IPS-NIHi7 (cell line): ENCODE measurements around the gene MDH2.
A peak's percentile ranks its signal among the peaks of the same experiment; 100 is the strongest.
"Not testable (repeated sequence)": the region's sequence is repeated elsewhere in the genome, so short reads cannot be mapped to it uniquely, and the experiment has no call there.

Source experiments
- DNase-seq: peaks from one replicate; pipeline ENCODE4 v3.0.0; 2012; ENCODE audit warnings: mixed read lengths; ENCODE audit errors: extremely low spot score

Gene MDH2

DNA sequence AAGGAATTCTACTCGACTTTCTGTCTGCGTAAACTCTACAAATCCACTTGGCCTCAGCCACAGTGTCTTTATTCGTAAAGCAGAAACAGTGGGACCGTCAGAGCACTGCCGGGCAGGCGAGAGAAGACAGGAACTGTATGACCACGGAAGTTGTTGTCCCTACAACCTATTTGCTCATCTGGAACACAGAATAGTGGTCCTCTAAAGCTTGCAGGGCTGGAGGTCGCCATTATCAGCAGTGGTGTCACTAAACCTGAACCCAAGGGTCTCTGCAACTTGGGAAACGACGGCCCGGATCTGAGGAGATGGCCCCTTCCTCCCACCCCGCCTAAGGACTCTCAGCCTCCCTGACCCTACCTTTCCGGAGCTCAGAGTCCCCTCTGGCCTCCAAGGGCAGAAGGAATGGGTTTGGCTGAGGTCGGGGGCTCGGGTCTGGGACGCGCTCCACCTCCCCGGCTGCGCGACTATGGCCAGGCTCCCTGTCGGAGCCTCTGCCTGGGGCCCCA lies 548 bp upstream of the MDH2 start:
- DNase-seq = no peak

DNA sequence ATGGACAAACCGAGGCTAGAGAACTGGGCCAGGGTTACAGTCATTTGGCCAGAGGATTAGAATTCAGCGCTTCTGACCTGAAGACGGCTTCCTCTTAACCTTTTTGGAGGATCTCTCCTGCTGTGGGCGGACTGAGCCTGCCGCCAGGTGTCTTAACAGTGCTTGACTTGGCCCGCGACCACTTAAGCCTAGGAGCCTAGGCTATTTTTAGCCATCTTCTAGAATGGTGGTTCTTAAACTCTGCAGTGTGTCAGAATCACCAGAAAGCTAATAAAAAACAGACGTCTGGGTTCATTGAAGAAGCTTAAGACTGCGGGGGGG lies 722 bp downstream of the MDH2 start:
- DNase-seq = peak; percentile 65

DNA sequence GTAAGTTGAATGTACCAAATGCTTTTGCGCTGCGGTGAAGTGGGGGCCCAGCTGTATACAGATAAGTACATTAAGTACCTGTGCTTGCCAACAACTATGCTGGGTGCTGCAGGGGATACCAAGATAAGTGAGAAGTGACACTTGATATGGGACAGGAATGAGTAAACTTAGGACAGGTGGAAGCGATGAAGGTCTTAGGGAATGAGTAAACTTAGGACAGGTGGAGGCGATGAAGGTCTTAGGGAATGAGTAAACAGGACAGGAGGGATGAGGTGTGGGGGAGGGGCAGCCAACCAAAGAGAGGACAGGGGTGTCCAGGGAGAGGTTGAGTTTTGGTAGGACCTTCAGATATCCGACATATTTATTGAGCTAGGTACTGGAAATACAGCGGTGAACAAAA lies 1.4 kb downstream of the MDH2 start:
- no peak for DNase-seq

DNA sequence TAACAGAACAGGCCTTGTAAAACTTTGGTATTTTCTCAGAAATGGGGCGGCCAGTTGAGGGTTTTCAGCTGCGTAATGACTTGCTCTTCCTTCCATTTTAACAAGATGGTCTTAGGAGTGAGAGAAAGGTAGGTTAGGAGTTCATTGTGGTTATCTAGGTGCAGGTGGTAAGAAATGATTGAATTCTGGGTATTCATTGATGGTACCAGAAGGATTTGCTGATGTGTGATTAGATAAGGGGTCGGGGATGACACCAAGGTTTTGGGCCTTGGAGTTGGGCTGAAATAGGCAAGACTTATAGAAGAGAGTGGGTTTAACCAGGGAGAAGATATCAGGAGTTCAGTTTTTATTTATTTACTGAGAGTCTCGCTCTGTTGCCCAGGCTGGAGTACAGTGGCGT lies 2.6 kb downstream of the MDH2 start:
- no peak for DNase-seq

DNA sequence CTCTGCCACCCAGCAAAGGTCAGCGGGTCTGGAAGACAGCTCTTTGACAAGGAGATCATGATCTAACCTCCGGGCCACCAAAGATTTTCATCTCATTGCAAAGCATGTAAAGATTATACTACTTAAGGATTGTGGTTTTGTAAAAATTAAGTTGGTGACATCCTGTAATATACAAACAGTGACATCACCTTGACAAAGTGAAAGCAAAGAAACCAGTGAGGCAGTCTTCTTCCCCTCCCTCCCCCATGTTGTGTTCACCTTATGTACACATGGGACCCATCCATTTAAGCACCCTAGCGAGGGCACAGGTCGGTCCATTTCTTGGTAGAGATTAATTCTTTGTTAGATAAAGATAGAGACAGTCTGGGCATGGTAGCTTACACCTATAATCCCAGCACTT lies 3.9 kb downstream of the MDH2 start:
- DNase-seq = no peak

DNA sequence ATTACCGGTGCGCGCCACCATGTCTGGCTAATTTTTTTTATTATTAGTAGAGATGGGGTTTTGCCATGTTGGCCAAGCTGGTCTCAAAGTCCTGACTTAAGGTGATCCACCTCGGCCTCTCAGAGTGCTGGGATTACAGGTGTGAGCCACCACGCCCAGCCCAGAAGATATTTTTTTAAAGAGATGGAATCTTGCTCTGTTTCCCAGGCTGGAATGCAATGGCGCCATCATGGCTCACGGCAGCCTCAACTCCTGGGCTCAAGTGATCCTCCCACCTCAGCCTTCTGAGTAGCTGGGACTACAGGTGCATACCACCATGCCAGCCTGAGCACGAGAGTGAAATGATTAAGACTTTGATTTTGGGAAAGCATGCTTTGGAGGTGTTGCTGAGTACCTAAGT lies 4.8 kb downstream of the MDH2 start:
- not testable (repeated sequence) for DNase-seq

DNA sequence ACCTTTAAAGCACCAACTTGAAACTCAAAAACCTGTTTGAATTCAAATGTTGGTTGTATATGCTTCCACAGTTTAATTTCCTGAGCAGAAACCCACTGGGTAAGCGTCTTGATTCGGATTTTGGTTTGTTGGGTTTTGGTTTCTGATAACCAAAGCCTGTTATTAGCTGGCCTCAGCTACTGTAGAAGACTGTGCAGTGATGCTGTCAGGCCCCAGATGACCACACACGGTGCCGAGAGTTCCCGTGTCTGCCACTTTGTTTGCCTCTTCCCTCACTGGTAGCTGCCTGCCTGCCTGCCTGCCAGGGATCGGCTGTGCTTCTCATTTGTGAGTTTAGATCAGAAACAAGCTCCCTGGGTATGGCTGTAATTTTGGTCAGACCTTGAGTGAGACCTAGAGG lies 5.6 kb downstream of the MDH2 start:
- no peak for DNase-seq

DNA sequence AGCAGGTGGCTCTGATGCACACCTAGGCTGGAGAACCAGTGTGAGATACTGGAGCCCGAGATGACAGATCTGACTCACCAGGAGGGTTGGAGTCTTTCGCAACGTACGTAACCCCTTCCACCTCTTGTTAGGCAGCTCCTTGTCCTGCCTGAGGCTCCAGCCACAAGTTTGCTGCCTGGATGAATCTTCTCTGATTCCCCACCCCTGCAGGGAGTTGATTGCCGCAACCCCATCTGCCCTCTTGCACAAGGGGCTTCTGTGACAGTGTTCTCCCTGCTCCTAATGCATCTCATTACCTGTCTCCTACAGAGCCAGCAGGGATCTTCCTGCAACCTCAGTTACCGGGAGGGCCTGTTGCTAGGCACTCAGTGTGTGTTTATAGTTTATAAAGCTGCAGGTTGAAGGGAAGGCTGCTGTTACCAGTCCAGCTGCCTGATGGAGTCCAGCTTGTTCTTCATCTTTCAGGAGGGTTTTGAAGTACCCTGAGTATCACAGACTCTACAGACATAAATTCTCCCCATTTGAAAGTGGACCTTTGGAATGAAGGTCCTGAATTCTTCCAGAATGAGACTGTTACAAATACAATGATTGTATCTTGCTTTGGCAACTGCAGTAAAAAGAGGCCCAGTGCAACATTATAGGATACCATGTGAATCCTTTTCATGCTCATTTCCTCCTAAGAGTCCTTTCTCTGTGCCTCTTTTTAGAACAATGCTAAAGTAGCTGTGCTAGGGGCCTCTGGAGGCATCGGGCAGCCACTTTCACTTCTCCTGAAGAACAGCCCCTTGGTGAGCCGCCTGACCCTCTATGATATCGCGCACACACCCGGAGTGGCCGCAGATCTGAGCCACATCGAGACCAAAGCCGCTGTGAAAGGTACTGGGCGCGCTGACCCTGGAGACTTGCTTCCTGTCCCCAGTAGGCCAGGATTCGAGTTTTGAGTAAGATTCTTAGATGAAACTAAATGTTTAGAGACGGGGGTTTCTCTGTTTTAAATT lies 6.5 kb downstream of the MDH2 start:
- no peak for DNase-seq

DNA sequence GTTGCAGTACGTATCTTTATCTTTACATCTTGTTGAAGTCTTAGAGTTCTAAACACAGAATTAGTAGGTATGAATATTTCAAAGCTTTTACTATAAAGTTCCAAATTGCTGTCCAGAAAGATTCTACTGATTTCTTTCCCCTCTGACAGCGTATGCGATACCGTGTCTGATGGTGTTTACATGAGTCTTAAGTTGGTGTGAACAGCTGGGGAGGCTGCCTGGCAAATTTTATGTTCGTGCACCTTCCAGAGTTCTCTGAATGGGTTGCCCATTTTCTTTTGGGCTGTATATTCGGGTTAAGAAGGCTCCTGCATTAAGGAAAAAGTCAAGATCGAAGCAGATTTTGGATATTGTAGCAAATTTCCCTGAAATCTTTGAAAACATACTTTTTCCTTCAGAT lies 8.3 kb downstream of the MDH2 start:
- DNase-seq = no peak

DNA sequence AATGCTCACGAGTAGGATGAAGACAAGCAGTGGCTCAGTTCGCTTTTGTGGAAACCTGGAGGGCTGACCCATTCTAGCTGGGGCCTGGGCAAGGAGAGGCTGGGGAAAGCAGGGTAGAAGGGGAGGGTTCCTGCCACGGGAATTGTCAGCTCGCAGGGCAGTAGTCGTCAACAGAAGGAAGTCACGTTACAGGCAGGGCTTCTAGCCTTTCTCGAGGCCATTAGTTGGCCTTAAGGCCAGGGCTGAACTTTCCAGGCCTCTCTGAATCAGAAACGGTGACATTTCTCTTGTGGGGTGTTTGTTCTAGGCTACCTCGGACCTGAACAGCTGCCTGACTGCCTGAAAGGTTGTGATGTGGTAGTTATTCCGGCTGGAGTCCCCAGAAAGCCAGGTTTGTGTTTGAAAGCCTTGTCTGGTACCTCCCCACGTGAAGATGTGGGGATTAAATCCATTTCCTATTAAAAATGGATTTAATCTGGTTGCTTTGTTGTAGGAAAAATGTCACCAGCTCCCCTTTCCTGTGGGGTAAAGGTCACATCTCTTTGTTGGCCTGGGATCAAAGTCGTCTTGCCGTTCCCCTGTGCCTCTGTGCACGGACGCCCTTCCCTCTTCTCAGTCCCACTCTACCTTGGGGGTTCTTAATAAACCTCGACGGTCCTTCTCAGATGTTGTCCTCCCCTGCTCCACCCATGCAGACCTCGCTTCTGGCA lies 9.4 kb downstream of the MDH2 start:
- DNase-seq = no peak

DNA sequence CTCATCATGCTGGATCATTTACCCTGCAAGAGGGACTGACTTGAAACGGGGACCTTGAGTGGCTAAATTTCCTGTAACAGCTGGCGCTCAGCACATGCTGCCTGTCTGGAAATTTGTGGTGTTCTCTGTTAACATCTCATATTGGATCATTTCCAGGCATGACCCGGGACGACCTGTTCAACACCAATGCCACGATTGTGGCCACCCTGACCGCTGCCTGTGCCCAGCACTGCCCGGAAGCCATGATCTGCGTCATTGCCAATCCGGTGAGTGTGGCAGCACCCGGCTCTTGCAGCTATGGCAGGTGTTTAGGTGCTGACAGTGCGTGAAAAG lies 9.9 kb downstream of the MDH2 start:
- no peak for DNase-seq

DNA sequence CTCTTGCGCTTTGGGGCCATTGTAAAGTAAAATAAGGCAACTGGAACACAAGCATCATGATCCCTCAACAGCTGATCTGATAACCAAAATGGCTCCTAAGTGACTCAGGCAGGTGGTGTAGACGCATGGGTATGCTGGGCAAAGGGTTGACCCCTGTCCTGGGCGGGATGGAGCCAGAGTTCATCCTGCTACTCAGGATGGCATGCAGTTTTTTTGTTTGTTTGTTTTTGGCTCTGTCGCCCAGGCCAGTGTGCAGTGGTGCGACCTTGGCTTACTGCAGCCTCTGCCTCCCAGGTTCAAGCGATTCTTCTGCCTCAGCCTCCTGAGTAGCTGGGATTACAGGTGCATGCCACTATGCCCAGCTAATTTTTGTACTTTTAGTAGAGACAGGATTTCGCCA lies 10.8 kb downstream of the MDH2 start:
- DNase-seq = not testable (repeated sequence)

DNA sequence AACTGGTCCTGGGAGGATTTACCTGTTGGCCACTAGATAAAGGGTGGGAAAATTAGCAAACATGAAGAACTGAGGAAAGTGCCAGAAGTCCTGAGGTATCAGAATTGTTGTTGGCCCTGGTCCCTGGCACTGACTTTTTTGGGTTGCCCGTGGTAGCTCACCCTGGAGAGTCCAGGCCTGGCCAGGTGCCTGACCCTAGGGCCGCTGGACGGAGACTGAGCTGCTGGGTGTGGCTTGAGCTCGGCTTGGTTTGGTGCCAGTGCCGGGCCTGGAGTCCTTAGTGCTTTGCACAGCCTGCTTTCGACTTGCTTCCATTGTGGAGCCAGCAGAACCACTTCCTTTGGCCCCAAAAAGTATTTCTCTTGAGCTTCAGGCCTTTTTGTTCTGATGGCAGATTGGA lies 12.9 kb downstream of the MDH2 start:
- no peak for DNase-seq

DNA sequence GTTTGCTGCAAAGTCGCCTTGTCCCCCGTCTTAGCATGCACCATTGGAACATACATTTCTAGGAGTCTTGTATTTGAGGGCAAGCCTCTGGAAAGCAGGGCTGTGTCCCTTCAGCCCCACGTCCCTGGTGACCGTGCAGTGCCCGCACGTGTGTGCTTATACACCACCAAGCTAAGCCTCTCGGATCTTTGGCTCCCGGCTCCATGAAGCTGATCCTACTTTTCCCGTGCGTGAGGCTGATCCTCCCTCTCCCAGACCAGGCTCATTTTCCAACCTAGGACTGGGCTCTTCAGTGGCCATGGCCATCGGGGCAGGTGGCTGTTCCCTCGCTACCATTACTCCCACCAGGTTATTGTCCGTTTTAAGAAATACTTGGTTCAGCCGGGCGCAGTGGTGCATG lies 14.3 kb downstream of the MDH2 start:
- no peak for DNase-seq

DNA sequence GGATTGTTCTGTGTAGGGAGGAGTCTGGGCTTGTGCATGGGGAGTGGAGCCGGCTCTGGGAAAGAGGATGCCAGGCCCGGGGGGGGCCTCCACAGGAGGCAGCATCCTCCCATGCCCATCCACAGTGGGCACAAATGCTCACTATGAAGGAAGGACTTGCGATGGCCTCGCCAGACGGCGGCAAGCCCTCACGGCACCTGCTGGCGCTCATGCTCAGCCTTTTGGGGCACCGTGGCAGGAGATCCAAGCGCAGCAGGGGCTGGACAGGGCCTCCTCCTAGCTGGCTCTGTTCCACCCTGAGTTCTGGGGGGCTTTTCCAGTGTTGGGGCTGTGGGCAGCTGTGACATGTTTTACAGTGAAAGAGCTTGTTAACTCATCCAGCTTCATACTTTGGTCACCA lies 15.2 kb downstream of the MDH2 start:
- DNase-seq = no peak

DNA sequence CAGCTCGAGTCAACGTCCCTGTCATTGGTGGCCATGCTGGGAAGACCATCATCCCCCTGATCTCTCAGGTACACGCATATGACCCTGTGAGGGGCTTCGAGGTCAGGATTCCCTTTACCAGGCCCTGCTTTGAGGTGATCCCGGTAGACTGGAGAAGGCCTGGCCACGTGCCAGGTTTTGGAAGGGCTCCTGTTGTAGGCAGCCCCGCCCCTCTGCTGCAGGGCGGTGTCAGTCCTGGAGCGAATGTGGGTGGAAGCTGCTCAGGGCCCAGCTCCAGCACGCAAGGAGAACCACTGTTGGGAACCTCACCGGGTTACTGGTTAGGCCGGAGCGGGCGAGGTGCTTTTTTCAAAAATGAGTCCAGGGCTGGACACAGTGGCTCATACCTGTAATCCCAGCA lies 15.6 kb downstream of the MDH2 start:
- DNase-seq = no peak

DNA sequence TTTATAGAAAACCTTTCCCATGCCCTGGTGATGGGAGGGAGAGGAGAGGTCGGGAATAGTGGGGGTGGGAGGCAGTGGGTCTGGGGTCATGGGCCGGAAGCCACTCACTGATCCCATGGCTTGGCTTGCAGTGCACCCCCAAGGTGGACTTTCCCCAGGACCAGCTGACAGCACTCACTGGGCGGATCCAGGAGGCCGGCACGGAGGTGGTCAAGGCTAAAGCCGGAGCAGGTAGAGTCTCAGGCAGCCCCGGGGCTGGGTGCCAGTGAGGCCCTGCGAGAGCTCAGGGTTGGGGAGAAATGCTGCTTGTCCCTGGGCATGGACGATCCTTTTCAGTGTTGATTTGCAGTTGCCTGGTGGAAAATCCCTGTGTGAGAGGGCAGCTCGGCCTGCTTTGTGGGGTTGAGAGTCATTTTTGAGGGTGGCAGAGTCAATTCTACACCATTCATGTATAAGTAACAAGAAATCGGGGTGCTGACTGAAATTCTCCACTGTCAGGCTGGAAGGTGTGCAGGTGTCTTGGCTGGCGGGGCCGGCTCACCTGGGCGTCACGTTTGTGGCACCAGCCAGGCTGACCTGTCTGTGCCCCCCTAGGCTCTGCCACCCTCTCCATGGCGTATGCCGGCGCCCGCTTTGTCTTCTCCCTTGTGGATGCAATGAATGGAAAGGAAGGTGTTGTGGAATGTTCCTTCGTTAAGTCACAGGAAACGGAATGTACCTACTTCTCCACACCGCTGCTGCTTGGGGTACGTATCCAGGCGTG lies 16.5 kb downstream of the MDH2 start:
- DNase-seq = no peak

DNA sequence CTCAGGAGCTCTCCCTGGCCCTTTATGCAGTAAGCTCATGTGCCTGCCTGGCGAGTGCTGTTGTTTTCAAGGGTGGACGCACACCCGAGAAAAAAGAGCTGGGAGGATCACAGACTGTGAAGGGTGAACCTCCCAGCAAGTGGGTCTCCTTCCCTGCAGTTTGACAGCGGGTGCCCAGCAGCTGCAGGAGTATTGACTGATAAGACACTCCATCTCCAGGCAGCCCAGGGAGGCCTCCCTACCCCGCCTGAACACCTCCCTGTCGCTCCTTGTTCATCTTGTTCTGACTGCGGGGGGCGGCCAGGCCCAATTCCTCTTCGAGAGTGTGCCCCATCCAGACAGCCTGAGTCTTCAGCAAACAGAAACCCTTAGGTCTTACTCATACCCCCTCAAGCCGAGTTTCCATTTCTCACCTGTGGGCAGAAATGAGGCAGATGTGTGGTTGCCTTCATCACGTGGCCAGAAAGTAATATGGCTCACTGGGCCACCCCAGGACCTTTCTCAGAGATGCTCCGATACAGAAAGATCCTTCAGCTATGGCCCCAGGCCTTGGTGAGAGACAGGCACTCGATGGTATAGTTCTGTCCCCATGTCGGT lies 17.2 kb downstream of the MDH2 start:
- no peak for DNase-seq

DNA sequence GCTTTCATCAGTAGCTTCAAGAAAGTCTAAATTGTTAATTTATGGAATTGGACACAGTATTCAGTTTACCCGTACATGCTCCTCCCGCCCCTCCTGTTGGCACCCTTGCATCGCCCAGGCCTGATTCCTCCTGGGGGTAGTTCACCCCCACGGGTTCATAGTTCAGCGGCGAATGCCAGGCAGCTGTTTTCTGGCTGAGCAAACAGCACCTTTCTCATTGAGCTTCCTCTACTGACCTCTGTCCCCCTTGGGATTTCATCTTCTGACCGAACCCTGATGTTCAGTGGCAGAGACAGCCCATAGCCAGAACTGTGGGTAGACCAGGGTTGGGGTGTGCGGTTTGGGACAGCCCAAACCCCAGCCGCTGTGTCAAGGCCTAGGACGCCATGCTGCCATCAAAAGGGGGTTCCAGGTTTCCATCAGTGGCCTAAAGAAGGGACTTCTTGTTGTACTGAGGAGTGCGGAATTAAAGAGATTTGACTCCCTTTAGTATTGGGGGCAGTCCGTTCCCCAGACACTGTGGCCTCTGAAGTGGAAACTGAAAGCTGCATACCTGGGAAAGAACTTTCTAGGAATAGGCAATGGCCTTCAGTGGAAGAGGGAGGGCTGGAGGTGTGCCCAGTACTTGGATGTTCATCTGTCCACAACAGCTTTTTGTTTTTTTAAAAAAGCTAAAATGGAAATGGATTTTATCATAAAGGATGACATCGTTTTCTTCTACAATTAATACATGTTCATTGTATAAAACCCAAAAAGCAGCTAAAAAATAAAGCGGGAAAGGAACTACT lies 19.0 kb downstream of the MDH2 start:
- peak; percentile 4 for DNase-seq

DNA sequence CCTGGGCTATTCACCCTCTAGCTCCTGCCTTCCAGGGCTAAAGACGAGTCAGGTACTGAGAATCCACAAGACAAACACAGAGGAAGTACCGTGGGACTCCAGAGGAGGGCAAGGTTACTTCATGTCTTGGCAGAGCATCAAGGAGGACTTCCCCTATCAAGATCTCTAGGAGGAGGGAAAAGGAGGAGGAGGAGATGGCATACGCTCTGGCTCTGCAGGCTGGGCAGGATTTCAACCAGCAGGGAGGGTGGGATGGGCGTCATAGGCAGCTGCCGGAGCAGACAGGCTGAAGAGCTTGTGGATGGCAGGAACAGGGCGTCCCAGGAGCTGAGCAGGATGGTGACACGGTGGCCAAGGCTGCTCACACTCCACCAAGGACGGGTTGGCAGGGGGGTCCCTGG lies 21.3 kb downstream of the MDH2 start:
- DNase-seq = peak; percentile 72
